ENCODE results near the gene VEZF1. TPM values are rescaled to one million over a fixed set of nuclear protein-coding genes. Genes with fewer than 3 reads are reported as not detected.

VEZF1 gene
- total RNA-seq, 4 donors from 2014 or later: 44.0 to 65.1 (median 50.1) TPM

DNA sequence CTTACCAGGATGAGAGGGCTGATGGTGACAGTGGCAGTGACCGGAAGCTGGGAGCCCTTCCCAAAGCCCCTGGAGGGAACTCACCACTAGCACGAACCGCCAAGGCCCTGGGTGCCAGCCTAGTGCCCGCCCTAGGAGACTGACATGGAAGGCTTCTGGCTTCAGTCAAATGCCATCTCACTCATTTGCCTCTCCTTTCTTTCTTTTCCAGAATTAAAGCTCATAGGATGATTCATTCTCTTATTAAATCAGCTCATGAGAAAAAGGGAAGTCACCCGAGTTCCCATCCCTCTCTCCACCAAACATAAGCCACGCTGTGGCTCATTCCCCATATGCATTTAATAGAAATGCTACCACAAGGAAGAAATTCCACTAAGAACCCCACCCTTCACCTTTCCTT is 44.9 kb downstream of the VEZF1 start:
- Histone ChIP-seq H3K9me3 (no peaks in the 10 kb centered on the region), H3K4me1 (peaks cover 55 to 91% (median 72%) of the 10 kb centered on the region in 4 donors), H3K27ac (peak overlapping the region; percentile 91 to 99 (median 97)), H3K36me3 (no peaks in the 10 kb centered on the region), H3K4me3 (no peak overlapping the region), H3K27me3 (no peaks in the 10 kb centered on the region)
- TF ChIP-seq EP300 (IDR thresholded peaks at IDR 0.05; ENCODE audit: low read depth) (no peak), POLR2AphosphoS5 (IDR thresholded peaks at IDR 0.05) (no peak), POLR2A (IDR thresholded peaks at IDR 0.05) (no peak)
- TF ChIP-seq, protein P1, sequence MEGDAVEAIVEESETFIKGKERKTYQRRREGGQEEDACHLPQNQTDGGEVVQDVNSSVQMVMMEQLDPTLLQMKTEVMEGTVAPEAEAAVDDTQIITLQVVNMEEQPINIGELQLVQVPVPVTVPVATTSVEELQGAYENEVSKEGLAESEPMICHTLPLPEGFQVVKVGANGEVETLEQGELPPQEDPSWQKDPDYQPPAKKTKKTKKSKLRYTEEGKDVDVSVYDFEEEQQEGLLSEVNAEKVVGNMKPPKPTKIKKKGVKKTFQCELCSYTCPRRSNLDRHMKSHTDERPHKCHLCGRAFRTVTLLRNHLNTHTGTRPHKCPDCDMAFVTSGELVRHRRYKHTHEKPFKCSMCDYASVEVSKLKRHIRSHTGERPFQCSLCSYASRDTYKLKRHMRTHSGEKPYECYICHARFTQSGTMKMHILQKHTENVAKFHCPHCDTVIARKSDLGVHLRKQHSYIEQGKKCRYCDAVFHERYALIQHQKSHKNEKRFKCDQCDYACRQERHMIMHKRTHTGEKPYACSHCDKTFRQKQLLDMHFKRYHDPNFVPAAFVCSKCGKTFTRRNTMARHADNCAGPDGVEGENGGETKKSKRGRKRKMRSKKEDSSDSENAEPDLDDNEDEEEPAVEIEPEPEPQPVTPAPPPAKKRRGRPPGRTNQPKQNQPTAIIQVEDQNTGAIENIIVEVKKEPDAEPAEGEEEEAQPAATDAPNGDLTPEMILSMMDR (IDR thresholded peaks at IDR 0.05): no peak
- DNase-seq: no peak
- in situ Hi-C loops (cut with MboI; ENCODE audit: low pct_ligation_motif_present in 1 of 4, low pct_unique_long_range_greater_than_20kb in 1 of 4, low sequenced_read_pairs in 3 of 4): no loop called here
- intact Hi-C loops (cut with DNase I; ENCODE audit: low total_unique reads): loop anchor here (5.0 kb wide), 2 partner anchors 44 to 51 kb away; partner anchors contain the start of gene VEZF1
- WGBS, 2 donors (ENCODE audit: low coverage in 1 of 2): 33 to 60% methylated on average over 2 to 6 of the region's 6 CpGs

DNA sequence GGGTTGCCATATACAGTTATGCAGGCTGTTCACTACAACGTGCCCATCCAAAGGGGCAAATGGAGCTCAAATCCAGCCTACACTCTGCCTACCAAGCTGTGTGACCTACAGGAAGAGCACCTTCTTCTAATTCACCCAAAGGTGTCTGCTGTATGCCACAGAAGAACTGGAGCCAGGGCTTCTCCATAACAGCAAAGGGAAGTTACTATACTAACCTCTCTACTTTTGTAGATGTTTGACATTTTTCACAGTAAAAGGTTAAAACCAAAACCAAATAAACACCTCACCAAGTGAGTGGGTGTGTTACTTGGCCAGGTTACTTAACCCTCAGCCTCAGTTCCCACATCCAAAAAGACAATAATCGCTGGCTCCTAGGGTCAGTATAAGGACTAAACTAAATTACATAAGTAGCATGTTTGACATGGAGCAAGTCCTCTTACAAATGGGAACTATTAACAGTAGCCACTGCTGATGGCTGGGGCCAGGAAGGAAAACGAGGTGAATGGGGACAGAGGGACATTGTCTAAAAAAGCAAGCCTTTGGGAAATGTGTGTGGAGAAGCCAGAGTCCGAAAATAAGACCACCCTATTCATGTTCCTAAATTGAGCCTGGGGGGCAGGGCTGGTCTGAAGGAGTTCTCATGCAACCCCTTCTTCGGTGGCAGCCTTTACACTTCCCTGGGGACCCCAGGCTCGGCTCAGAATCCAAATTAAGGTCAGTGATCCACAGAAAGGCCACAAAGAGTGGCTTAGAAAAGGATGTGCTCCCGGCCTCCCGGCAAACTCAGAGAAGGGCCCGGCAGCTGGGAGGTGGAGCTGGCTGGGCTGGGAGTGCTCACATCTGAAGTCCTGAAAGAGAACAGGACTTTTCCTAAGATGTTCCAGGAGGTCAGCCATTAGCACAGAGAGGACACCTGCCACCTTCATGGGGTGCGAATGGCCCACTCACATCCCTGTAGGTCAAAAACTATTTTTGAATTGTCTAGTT is 46.4 kb downstream of the VEZF1 start:
- Histone ChIP-seq H3K36me3 (no peaks in the 10 kb centered on the region), H3K27me3 (no peaks in the 10 kb centered on the region), H3K4me3 (no peak overlapping the region), H3K4me1 (peaks cover 52 to 94% (median 73%) of the 10 kb centered on the region in 4 donors), H3K9me3 (no peaks in the 10 kb centered on the region), H3K27ac (peak overlapping the region; percentile 91 to 99 (median 97))
- intact Hi-C loops (cut with DNase I; ENCODE audit: low total_unique reads): loop anchor here (5.0 kb wide), 2 partner anchors 46 to 49 kb away; partner anchors contain the start of gene VEZF1
- 43 to 66% methylated on average over 4 to 10 of the region's 10 CpGs for WGBS, 2 donors (ENCODE audit: low coverage in 1 of 2)
- no peak for DNase-seq
- in situ Hi-C loops (cut with MboI; ENCODE audit: low pct_ligation_motif_present in 1 of 4, low pct_unique_long_range_greater_than_20kb in 1 of 4, low sequenced_read_pairs in 3 of 4): no loop called here
- TF ChIP-seq, protein P1 (IDR thresholded peaks at IDR 0.05): no peak
- TF ChIP-seq POLR2AphosphoS5 (IDR thresholded peaks at IDR 0.05): no peak
- TF ChIP-seq EP300 (IDR thresholded peaks at IDR 0.05; ENCODE audit: low read depth): no peak
- TF ChIP-seq POLR2A (IDR thresholded peaks at IDR 0.05): no peak

DNA sequence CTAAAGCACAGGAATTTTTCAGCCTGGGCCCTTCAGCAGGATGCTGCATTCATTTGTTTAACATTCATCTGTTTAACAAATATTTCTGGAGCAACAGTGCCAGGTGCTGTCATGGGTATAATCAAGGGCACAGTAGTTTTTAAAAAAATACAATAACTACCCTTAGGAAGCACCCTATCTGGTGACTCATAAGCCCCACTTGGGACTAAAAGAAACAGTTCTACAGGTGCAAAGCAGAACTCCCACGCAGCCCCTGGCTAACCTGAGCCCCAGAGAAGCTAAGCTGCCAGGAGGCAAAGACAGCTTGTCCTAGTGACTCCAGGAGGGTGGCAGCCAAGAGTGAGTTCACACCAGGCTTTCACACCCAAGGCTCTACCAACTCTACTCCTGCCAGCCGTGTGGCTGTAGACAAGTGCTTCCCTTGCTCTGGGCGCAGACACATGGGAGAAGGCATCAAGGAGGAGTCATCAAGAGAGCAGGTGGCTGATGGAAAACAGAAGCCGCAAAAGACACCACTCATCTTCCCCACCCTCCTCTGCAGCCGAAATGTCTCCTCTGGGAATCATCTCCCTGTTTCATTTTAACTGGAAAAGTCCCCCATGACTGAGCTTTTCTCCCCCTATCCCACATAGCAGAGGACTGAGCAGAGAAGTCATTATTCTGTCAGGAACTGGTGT is 47.3 kb downstream of the VEZF1 start:
- in situ Hi-C loops (cut with MboI; ENCODE audit: low pct_ligation_motif_present in 1 of 4, low pct_unique_long_range_greater_than_20kb in 1 of 4, low sequenced_read_pairs in 3 of 4): no loop called here
- peak overlapping the region; percentile 91 to 99 (median 97) for H3K27ac ChIP-seq
- H3K9me3 ChIP-seq: no peaks in the 10 kb centered on the region
- TF ChIP-seq EP300 (IDR thresholded peaks at IDR 0.05; ENCODE audit: low read depth) (peak; percentile 63), POLR2A (IDR thresholded peaks at IDR 0.05) (no peak), POLR2AphosphoS5 (IDR thresholded peaks at IDR 0.05) (peak; percentile 63 to 78 (median 71))
- TF ChIP-seq, protein P1 (IDR thresholded peaks at IDR 0.05): no peak
- peaks cover 55 to 94% (median 74%) of the 10 kb centered on the region in 4 donors for H3K4me1 ChIP-seq
- H3K36me3 ChIP-seq: no peaks in the 10 kb centered on the region
- no peak for DNase-seq
- no peaks in the 10 kb centered on the region for H3K27me3 ChIP-seq
- intact Hi-C loops (cut with DNase I; ENCODE audit: low total_unique reads): loop anchor here (5.0 kb wide), 2 partner anchors 47 to 48 kb away; partner anchors contain the start of gene VEZF1
- 35 to 39% methylated on average over 2 to 5 of the region's 5 CpGs for WGBS, 2 donors (ENCODE audit: low coverage in 1 of 2)
- H3K4me3 ChIP-seq: no peak overlapping the region

DNA sequence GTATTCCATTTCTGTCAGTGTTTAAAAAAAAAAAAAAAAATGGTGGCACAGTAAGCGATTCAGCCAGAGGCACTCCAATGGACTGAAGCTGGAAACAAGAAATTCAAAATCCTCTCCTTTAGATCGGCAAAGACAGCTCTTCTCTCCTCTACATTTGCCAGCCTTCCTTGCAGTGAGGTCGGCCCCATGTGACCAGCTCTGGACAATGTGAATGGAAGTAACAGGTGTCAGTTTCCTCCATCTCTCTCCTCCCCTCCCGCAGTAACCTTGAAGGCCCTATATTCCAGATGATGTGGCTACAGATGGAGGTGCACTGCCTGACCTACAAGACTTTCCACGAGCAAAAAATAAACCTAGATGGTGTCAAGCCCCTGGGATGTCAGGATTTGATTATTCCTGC is 47.8 kb downstream of the VEZF1 start:
- peaks cover 58 to 94% (median 76%) of the 10 kb centered on the region in 4 donors for H3K4me1 ChIP-seq
- DNase-seq: no peak
- peak overlapping the region; percentile 91 to 99 (median 97) for H3K27ac ChIP-seq
- intact Hi-C loops (cut with DNase I; ENCODE audit: low total_unique reads): loop anchor here (5.0 kb wide), 2 partner anchors 47 to 48 kb away; partner anchors contain the start of gene VEZF1
- H3K36me3 ChIP-seq: no peaks in the 10 kb centered on the region
- in situ Hi-C loops (cut with MboI; ENCODE audit: low pct_ligation_motif_present in 1 of 4, low pct_unique_long_range_greater_than_20kb in 1 of 4, low sequenced_read_pairs in 3 of 4): no loop called here
- TF ChIP-seq, protein P1 (IDR thresholded peaks at IDR 0.05): no peak
- TF ChIP-seq EP300 (IDR thresholded peaks at IDR 0.05; ENCODE audit: low read depth) (no peak), POLR2AphosphoS5 (IDR thresholded peaks at IDR 0.05) (no peak), POLR2A (IDR thresholded peaks at IDR 0.05) (no peak)
- WGBS, 2 donors (ENCODE audit: low coverage in 1 of 2): 51 to 52% methylated on average over 2 to 5 of the region's 5 CpGs
- no peak overlapping the region for H3K4me3 ChIP-seq
- no peaks in the 10 kb centered on the region for H3K9me3 ChIP-seq
- no peaks in the 10 kb centered on the region for H3K27me3 ChIP-seq

Data from transverse colon (tissue), 4 donors.